ENCODE data around the gene PLEKHG4B. TPM values are rescaled to one million over a fixed set of nuclear protein-coding genes. Genes with fewer than 3 reads are reported as not detected.

The PLEKHG4B gene
- 1.1 TPM in 2 replicates for total RNA-seq (2012; rRNA removed)
- polyA plus RNA-seq (2012; rRNA removed), result 1.1 and 1.4 TPM in 2 replicates
- 0.82 and 0.98 TPM in 2 replicates for polyA plus RNA-seq (2012; cell fraction: cytosol; rRNA removed)
- 3.8 and 5.2 TPM in 2 replicates for polyA plus RNA-seq (2012; cell fraction: nucleus; rRNA removed; ENCODE audit: low replicate concordance)
- Bru-seq, nascent RNA, result percentile 29 among the genes with signal in this experiment
- percentile 28 among the genes with signal in this experiment for BruChase-seq, experiment 1, labeled RNA remaining after a 6-hour chase
- BruChase-seq, experiment 2, labeled RNA remaining after a 2-hour chase, result percentile 33 among the genes with signal in this experiment
- long read RNA-seq, partial matches to known transcripts, result 0 of 1 reads
- long read RNA-seq, other reads (novel, unspliced or antisense), result 0 of 1 reads

GRCh38 chr5:91556-92263 is at the start of gene PLEKHG4B:
Gene PLEKHG4B, plus strand, starts transcription at chr5:92168. Its CDS starts 64 bp downstream, at chr5:92232.
- H3K56ac ChIP-seq (ENCODE audit: extremely low read depth, insufficient read depth, low read length), result no peak within 1 kb of the TSS
- H3K18ac ChIP-seq (ENCODE audit: low read depth, low read length), result no peak within 1 kb of the TSS
- BruUV-seq (replicated peaks), result no TSS peak
- intact Hi-C loops (cut with micrococcal nuclease) (no loop called here), dilution Hi-C loops (cut with HindIII; ENCODE audit: low sequenced_read_pairs, unreplicated experiment) (no loop called here), in situ Hi-C loops (cut with MboI; ENCODE audit: low sequenced_read_pairs) (no loop called here)
- H2AFZ ChIP-seq (replicated peaks; ENCODE audit: low read length, poor library complexity), result peak within 1 kb of the TSS; percentile 61
- no peak for DNase-seq
- H3K4ac ChIP-seq (ENCODE audit: low read depth, low read length), result no peak within 1 kb of the TSS
- H4K20me1 ChIP-seq (ENCODE audit: insufficient read depth, low read length), result no peaks in the 10 kb centered on the region
- no peak within 1 kb of the TSS for H2BK15ac ChIP-seq (ENCODE audit: low read depth, low read length)
- no peak within 1 kb of the TSS; the same call in 1 of the 2 replicates for H3K4me2 ChIP-seq (ENCODE audit: low read depth, low read length)
- CTCF ChIA-PET, result no interaction called here
- WGBS, 2 experiments (ENCODE audit: extremely low coverage in 2 of 2, insufficient read length in 1 of 2), result 9% methylated on average over 30 of the region's 57 CpGs; no CpG with 5 or more reads in 1 of the 2 experiments
- H4K5ac ChIP-seq (ENCODE audit: low read depth, low read length), result no peak within 1 kb of the TSS
- H2AK9ac ChIP-seq (replicated peaks; ENCODE audit: low read depth, low read length, poor library complexity), result peak within 1 kb of the TSS; percentile 22
- H2BK20ac ChIP-seq (ENCODE audit: low read depth, low read length), result no peak within 1 kb of the TSS
- H2AK5ac ChIP-seq (ENCODE audit: low read depth, low read length), result peak within 1 kb of the TSS; percentile 35; the same call in 1 of the 2 replicates
- H2BK5ac ChIP-seq (ENCODE audit: low read depth, low read length, poor library complexity, severe bottlenecking), result no peak within 1 kb of the TSS
- H4K91ac ChIP-seq (ENCODE audit: insufficient read depth, low read depth, low read length), result no peak within 1 kb of the TSS; the same call in 1 of the 2 replicates
- H3K36me3 ChIP-seq (ENCODE audit: control insufficient read depth, insufficient read depth, low read length), result no peaks in the 10 kb centered on the region
- TF ChIP-seq SMC3 (IDR thresholded peaks at IDR 0.05; ENCODE audit: low read depth, low read length) (no peak), MXI1 (IDR thresholded peaks at IDR 0.05; ENCODE audit: borderline replicate concordance, low read depth, low read length) (no peak), NFE2L2 (IDR thresholded peaks at IDR 0.05; ENCODE audit: low read depth, low read length) (no peak), CTCF (conservative IDR thresholded peaks at IDR 0.05; ENCODE audit: low read depth, low read length) (no peak), CHD1 (IDR thresholded peaks at IDR 0.05; ENCODE audit: low read depth, low read length) (no peak), CEBPB (IDR thresholded peaks at IDR 0.05; ENCODE audit: low read depth, low read length) (no peak), RAD21 (IDR thresholded peaks at IDR 0.05; ENCODE audit: low read length) (no peak), RFX5 (IDR thresholded peaks at IDR 0.05; ENCODE audit: low read depth, low read length) (no peak), MAZ (IDR thresholded peaks at IDR 0.05; ENCODE audit: borderline replicate concordance, low read depth, low read length) (no peak), POLR2A (IDR thresholded peaks at IDR 0.05; ENCODE audit: low read depth, low read length) (no peak), USF2 (IDR thresholded peaks at IDR 0.05; ENCODE audit: low read depth, low read length) (no peak)
- H3K23ac ChIP-seq (ENCODE audit: low read depth, low read length), result no peak within 1 kb of the TSS
- H3K4me1 ChIP-seq (ENCODE audit: control insufficient read depth, insufficient read depth, low read length), result no peaks in the 10 kb centered on the region
- no peak within 1 kb of the TSS for H3K9ac ChIP-seq (ENCODE audit: low read depth, low read length)
- H4K8ac ChIP-seq (ENCODE audit: low read depth in 2 of 2, low read length in 2 of 2), result no peak within 1 kb of the TSS
- H3K27me3 ChIP-seq (ENCODE audit: control insufficient read depth, insufficient read depth, low read length), result peaks cover 72% of the 10 kb centered on the region
- peak; percentile 60 for ATAC-seq (ENCODE audit: low read depth)
- H3K79me1 ChIP-seq (ENCODE audit: low read depth in 1 of 2, low read length in 2 of 2), result no peaks in the 10 kb centered on the region
- peak within 1 kb of the TSS; percentile 28 for H3K4me3 ChIP-seq (ENCODE audit: insufficient read depth, low read depth, low read length)
- no peaks in the 10 kb centered on the region for H3K9me3 ChIP-seq (ENCODE audit: control insufficient read depth, insufficient read depth, low read length)
- no peak within 1 kb of the TSS for H2BK120ac ChIP-seq (ENCODE audit: low read depth, low read length)
- no peak within 1 kb of the TSS for H3K27ac ChIP-seq (ENCODE audit: insufficient read depth, low read length)
- no peaks in the 10 kb centered on the region for H3K9me1 ChIP-seq (ENCODE audit: insufficient read depth, low read length)
- no peak within 1 kb of the TSS for H3K14ac ChIP-seq (replicated peaks; ENCODE audit: low read depth, low read length)
- POLR2A ChIA-PET (ENCODE audit: unreplicated experiment), result no interaction called here

Data from IMR-90 (cell line).